ENCODE data around the gene EQTN.
"Not testable (repeated sequence)": the region's sequence is repeated elsewhere in the genome, so short reads cannot be mapped to it uniquely, and the experiment has no call there.

Gene EQTN

DNA sequence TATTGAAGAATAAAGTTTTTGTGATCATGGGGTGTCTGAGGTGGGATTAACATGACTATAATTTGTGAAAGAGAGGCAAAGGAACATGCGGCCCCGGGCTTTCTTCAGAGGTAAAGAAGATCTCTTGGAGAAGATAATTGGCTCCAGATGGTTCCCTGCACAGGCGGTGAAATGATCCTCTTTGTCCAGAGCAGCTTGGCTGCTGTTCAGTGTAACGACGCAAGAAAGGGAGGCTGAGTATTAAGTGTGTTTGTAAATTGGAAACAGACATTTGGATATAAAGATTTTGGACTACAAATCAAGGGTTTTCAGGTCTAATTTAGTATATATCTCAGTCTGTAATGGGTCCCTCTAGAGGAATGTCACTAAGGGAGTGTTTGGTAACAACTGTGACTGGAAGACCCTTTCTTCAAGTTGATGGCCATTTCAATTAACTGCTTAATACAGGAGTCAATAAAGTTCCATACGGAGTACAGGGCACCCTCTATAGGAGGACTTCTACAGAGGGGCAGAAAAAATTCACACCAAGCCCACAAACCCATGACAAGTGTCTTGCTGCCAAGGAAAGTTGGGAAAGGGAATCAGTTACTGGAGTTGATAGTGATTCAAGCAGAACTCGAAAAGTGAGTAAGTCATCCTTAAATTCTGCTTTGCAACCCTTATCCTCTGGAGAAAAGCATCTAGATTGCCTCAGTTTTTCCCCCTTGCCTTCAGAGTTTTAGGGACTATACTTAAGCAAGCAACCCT lies 4.1 kb downstream of the EQTN start:
- DNase-seq (ENCODE audit: low read depth), result no peak

DNA sequence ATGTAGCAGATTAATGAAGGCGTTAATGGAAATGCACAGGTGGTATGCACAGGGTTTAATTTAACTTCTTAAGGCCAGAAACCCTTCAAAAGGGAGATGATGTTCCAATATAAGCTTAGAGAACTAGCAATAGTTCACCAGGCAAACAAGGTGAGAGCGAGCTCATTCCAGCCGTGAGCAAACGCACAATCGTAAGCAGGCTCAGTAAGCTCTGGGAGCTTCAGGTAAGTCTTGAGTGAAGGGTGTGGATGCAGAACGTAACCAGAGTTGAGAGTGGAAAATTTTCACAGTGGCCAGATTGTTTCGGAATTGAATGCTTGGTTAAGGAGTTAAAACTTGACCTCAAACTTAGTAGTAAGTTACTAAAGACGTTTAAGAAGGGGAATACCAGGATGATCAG lies 5.7 kb downstream of the EQTN start:
- DNase-seq (ENCODE audit: low read depth), result no peak

GRCh38 chr9:27282269-27282668 lies 14.7 kb downstream of the EQTN start:
- DNase-seq (ENCODE audit: low read depth), result no peak

DNA sequence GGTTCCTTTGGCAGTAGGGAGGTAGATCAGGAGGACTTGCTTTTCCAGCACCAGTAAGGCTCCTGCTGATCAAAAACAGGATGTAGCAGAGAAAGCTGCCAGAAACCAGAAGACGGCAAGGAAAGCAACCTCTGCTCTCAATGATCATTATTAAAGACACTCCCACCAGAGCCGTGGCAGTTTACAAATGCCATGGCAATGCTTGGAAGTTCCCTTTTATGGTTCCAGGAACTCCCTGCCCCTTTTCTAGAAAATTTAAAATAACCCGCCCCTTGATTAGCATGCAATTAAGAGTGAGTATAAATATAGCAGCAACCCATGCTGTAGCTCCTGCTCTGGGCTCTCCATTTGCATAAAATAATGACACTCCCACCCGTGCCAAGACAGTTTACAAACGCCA lies 16.1 kb downstream of the EQTN start:
- no peak for DNase-seq (ENCODE audit: low read depth)

DNA sequence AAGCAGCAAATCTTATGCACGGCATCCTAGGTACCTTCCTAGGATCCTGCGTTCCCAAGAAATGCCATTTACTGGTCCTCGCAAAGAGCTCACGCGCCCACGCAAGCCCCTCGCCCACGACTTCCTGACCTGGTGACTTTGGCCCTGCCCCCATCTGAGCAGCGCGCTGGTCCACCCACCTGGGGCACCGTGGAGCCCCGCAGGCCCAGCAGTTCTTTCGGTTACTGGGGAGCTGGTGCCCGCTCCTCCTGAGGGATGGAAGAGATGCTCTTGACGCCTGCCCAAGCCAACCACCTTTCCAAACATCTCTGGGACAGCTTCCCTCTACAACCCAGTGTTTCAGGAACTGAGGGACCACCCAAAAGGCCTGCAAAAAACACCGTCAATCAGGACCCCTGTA lies 16.7 kb downstream of the EQTN start:
- no peak for DNase-seq (ENCODE audit: low read depth)

- DNase-seq (ENCODE audit: low read depth), result no peak
Observed at GRCh38 chr9:27279611-27280010, 17.3 kb downstream of the EQTN start.

DNA sequence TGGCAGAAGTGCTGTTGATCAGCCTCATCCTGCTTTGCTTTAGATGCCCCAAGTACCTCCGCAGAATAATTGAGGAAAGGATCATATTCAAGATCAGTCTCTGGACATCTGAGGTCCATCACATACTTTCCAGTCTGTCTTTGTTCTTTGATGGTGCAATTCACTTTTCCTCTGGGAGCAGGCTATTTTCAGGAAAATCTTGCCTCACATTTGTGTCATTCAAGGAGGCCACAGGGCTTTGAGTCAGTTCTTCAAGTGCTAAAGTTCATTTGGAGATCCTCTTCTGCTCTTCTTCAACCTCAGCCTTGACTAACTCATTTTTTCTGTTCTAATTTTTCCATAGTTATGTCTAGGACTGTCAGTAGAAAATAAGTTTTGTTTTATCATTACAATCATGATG lies 18.6 kb downstream of the EQTN start:
- DNase-seq (ENCODE audit: low read depth), result no peak

- DNase-seq (ENCODE audit: low read depth), result no peak
Observed at GRCh38 chr9:27276193-27277030, 20.5 kb downstream of the EQTN start.

- DNase-seq (ENCODE audit: low read depth), result no peak
Observed at GRCh38 chr9:27273186-27273585, 23.8 kb downstream of the EQTN start.

- no peak for DNase-seq (ENCODE audit: low read depth)
Observed at GRCh38 chr9:27272103-27272502, 24.8 kb downstream of the EQTN start.

- DNase-seq (ENCODE audit: low read depth), result no peak
Observed at GRCh38 chr9:27261517-27262211, 35.3 kb downstream of the EQTN start.

DNA sequence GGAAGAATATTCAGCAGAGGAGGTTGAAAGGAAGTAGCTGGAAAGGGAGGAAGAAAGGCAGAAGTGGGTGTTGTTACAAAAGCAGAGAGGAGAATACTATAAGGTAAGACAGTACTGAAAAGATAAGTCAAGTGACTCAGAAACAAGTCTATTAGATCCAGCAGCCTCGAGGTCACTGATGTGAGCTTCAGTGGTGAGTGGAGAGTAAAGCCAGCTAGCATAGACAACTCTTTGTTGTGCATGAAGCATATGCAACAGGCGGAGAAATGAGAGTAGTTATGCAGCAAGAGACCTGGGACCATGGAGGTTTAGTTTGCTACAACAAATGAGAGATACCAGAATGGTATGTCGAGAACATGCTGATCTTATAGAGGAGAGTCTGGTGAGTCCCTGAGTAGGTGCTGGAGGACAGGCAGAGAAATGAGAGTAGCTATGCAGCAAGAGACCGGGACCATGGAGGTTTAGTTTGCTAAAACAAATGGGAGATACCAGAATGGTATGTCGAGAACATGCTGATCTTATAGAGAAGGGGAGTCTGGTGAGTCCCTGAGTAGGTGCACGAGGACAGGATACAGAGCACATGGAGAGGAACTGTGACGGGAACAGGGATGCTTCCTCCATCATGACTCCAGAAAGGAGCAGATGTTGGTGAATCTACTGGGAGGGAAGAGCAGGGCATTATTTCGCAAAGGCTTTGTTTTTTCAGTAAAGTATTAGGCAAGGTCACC lies 36.0 kb downstream of the EQTN start:
- DNase-seq (ENCODE audit: low read depth), result no peak

DNA sequence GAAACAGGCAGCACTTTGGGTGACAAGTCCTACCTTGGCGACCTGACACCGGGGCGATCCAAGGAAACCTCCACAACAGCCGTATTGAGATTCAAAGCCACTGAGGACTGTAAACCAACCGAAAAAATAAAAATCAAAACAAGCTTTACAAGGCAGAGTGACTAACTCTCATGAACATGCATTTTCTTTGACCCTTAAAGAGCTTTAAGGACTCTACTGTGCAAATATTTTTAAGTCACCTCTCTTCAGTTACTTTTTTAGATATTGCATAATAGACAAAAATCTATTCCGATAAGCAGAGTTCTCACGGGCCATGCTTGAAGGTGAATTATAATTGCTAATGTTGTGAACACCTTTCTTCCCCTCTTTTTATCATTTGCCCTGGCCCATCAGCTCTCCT lies 38.3 kb downstream of the EQTN start:
- DNase-seq (ENCODE audit: low read depth), result no peak

DNA sequence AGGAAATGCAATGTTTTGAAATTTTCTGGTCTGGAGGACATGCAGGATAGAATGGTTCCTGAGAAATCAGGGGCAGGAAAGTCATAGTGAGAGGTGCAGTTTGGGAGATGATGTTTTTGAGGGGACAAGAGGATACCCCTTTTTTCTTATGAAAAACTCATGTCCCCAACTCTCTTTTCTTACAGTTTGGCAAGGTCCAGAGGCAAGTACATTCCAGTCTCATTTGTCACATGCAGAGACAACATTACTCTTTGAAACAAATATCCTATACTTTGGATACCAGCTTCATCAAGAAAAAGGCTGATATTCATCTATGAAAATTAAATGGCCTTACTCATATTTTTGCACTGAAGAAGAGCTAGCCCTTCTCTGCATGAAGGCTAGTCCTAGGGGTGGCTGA lies 48.2 kb downstream of the EQTN start:
- no peak for DNase-seq (ENCODE audit: low read depth)

DNA sequence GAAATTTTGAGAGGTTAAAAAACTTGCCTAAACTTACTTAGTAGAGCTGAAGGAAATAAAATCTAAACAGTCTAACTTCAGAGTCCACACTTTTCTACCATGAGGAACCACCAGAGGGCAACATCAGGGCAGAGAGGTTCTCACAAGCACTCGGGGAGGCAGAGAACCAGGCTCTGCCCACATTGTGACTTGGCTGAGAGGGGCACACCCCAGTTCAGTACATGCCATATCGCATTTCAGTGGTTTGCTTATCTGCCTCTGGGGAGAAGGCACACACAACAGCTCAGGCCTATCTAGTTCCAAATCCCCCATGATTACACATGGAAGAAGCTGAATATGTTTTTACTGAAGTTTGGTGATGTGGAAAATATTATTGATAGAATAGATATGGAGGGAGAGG lies 49.2 kb downstream of the EQTN start:
- DNase-seq (ENCODE audit: low read depth), result peak; percentile 68

DNA sequence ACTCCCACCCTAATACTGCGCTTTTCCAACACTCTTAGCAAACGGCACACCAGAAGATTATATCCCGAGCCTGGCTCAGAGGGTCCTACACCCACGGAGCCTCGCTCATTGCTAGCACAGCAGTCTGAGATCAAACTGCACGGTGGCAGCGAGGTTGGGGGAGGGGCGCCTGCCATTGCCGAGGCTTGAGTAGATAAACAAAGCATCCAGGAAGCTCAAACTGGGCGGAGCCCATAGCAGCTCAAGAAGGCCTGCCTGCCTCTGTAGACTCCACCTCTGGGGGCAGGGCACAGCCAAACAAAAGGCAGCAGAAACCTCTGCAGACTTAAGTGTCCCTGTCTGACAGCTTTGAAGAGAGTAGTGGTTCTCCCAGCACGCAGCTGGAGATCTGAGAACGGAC lies 57.3 kb downstream of the EQTN start:
- DNase-seq (ENCODE audit: low read depth), result not testable (repeated sequence)
